IMR-90 (cell line): ENCODE measurements around the gene DVL1.

Experiments used
- CEBPB ChIP-seq: IDR thresholded peaks from 2 replicates; pipeline ENCODE4 v1.6.1; 2012; ENCODE audit warnings: low read depth, low read length, improper control_type of control experiment
- CHD1 ChIP-seq: IDR thresholded peaks from 2 replicates; pipeline ENCODE4 v1.6.1; 2012; ENCODE audit warnings: low read depth, low read length, improper control_type of control experiment
- CTCF ChIP-seq: conservative IDR thresholded peaks from 2 replicates; pipeline ENCODE4 v1.5.1; 2012; ENCODE audit warnings: mild to moderate bottlenecking, low read depth, low read length, improper control_type of control experiment
- ELK1 ChIP-seq: fragments of 150-350 bp; IDR thresholded peaks from 2 replicates; pipeline ENCODE4 v1.6.1; 2016; ENCODE audit warnings: low read depth, mild to moderate bottlenecking, low read length, moderate library complexity, borderline replicate concordance
- MXI1 ChIP-seq: IDR thresholded peaks from 2 replicates; pipeline ENCODE4 v1.6.1; 2012; ENCODE audit warnings: low read depth, mild to moderate bottlenecking, low read length, moderate library complexity, borderline replicate concordance
- POLR2A ChIP-seq: IDR thresholded peaks from 2 replicates; pipeline ENCODE4 v1.6.1; 2012; ENCODE audit warnings: mild to moderate bottlenecking, low read depth, low read length
- RAD21 ChIP-seq: IDR thresholded peaks from 2 replicates; pipeline ENCODE4 v1.6.1; 2012; ENCODE audit warnings: low read length, improper control_type of control experiment
- RCOR1 ChIP-seq: IDR thresholded peaks from 2 replicates; pipeline ENCODE4 v1.6.1; 2012; ENCODE audit warnings: mild to moderate bottlenecking, low read length, improper control_type of control experiment; ENCODE audit not compliant: insufficient replicate concordance
- RFX5 ChIP-seq: IDR thresholded peaks from 2 replicates; pipeline ENCODE4 v1.8.0; 2012; ENCODE audit warnings: low read depth, mild to moderate bottlenecking, low read length, moderate library complexity
- USF2 ChIP-seq: fragments of 150-350 bp; IDR thresholded peaks from 2 replicates; pipeline ENCODE4 v1.6.1; 2017; ENCODE audit warnings: mild to moderate bottlenecking, antibody characterized with exemption, low read length, low read depth

GRCh38 chr1:1331068-1331965 is 17.9 kb downstream of the DVL1 start, which contains the start of gene TAS1R3:
- no peak for TF ChIP-seq RAD21
- TF ChIP-seq CTCF, result no peak
- no peak for TF ChIP-seq POLR2A
- TF ChIP-seq MXI1, result no peak
- TF ChIP-seq CEBPB, result no peak
- no peak for TF ChIP-seq CHD1
- TF ChIP-seq RFX5, result no peak
- TF ChIP-seq USF2, result no peak
- TF ChIP-seq ELK1, result no peak
- TF ChIP-seq RCOR1, result no peak
